OCI-LY1 (cell line): ENCODE data around the gene MAP4K4.

ENCODE experiments used
- CTCF ChIP-seq: fragments of 200-600 bp; sonication (generic), shearing (Covaris generic); IDR thresholded peaks from 2 replicates; pipeline ENCODE4 v1.5.1; 2017; ENCODE audit warnings: mild to moderate bottlenecking, antibody characterized with exemption, low read length, moderate library complexity, mixed read lengths
- EZH2 ChIP-seq: fragments of 200-600 bp; sonication (generic), shearing (Covaris generic); IDR thresholded peaks from 2 replicates; pipeline ENCODE4 v1.8.0; 2017; ENCODE audit warnings: borderline replicate concordance, mixed run types, mild to moderate bottlenecking, antibody characterized with exemption, low read length, moderate library complexity, mixed read lengths

GRCh38 chr2:101679801-101680487 lies 17.6 kb upstream of the MAP4K4 start:
- TF ChIP-seq EZH2 (no peak), CTCF (no peak)
